ENCODE data around the gene DNAJB11. TPM values are rescaled to one million over a fixed set of nuclear protein-coding genes. Genes with fewer than 3 reads are reported as not detected.
A peak's percentile ranks its signal among the peaks of the same experiment; 100 is the strongest.

DNAJB11 gene
- total RNA-seq, 1 experiment from 2014 or later, result 87.9 TPM

DNA sequence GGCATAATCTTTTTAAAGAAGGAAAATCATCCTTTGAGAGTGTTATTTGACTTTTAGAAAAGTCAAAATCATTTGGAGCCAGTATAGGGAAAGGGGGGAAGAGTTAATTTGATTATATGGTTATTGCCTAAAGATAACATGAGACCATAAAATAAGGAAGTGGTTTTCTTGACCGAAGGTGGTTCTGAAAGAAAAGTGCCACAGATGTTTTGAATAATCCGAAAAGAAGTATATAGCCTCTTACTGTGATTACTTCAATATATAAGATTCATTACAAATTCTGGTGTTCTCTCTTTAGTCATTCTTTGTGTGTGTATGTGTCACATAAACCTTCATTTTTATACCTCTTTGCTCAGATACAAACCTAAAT lies 1.1 kb downstream of the DNAJB11 start:
- no peaks in the 10 kb centered on the region for H3K9me3 ChIP-seq (ENCODE audit: control insufficient read depth, insufficient read depth, low read depth, low read length)
- ChIA-PET CTCF (no interaction called here), POLR2A (no interaction called here)
- intact Hi-C loops (cut with micrococcal nuclease; ENCODE audit: unreplicated experiment), result no loop called here
- H3K4me1 ChIP-seq (ENCODE audit: control insufficient read depth, insufficient read depth, low read length), result peaks cover 15% of the 10 kb centered on the region
- in situ Hi-C loops (cut with HindIII; ENCODE audit: low pct_unique_long_range_greater_than_20kb, low sequenced_read_pairs), result no loop called here
- BruUV-seq (replicated peaks), result no TSS peak
- peak overlapping the region; percentile 81; the same call in 1 of the 2 replicates for H3K27ac ChIP-seq (ENCODE audit: low read length)
- ATAC-seq (no peak), DNase-seq (ENCODE audit: low read depth, low spot score) (no peak)
- peaks cover 50% of the 10 kb centered on the region for H3K36me3 ChIP-seq (ENCODE audit: control insufficient read depth, insufficient read depth, low read length)
- peak overlapping the region; percentile 87 to 94 for H3K4me3 ChIP-seq (ENCODE audit: low read depth in 2 of 2, low read length in 2 of 2)
- TF ChIP-seq TCF7L2 (IDR thresholded peaks at IDR 0.05; ENCODE audit: low read depth, low read length) (no peak), POLR2AphosphoS5 (IDR thresholded peaks at IDR 0.05; ENCODE audit: low read depth, low read length) (no peak), SIN3A (IDR thresholded peaks at IDR 0.05; ENCODE audit: borderline replicate concordance, insufficient read depth, low read depth, low read length) (no peak)
- TF ChIP-seq, protein P1, sequence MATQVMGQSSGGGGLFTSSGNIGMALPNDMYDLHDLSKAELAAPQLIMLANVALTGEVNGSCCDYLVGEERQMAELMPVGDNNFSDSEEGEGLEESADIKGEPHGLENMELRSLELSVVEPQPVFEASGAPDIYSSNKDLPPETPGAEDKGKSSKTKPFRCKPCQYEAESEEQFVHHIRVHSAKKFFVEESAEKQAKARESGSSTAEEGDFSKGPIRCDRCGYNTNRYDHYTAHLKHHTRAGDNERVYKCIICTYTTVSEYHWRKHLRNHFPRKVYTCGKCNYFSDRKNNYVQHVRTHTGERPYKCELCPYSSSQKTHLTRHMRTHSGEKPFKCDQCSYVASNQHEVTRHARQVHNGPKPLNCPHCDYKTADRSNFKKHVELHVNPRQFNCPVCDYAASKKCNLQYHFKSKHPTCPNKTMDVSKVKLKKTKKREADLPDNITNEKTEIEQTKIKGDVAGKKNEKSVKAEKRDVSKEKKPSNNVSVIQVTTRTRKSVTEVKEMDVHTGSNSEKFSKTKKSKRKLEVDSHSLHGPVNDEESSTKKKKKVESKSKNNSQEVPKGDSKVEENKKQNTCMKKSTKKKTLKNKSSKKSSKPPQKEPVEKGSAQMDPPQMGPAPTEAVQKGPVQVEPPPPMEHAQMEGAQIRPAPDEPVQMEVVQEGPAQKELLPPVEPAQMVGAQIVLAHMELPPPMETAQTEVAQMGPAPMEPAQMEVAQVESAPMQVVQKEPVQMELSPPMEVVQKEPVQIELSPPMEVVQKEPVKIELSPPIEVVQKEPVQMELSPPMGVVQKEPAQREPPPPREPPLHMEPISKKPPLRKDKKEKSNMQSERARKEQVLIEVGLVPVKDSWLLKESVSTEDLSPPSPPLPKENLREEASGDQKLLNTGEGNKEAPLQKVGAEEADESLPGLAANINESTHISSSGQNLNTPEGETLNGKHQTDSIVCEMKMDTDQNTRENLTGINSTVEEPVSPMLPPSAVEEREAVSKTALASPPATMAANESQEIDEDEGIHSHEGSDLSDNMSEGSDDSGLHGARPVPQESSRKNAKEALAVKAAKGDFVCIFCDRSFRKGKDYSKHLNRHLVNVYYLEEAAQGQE (IDR thresholded peaks at IDR 0.05; ENCODE audit: insufficient read depth in 1 of 2, low read depth in 2 of 2, low read length in 1 of 2), result no peak
- TF ChIP-seq, protein P2, sequence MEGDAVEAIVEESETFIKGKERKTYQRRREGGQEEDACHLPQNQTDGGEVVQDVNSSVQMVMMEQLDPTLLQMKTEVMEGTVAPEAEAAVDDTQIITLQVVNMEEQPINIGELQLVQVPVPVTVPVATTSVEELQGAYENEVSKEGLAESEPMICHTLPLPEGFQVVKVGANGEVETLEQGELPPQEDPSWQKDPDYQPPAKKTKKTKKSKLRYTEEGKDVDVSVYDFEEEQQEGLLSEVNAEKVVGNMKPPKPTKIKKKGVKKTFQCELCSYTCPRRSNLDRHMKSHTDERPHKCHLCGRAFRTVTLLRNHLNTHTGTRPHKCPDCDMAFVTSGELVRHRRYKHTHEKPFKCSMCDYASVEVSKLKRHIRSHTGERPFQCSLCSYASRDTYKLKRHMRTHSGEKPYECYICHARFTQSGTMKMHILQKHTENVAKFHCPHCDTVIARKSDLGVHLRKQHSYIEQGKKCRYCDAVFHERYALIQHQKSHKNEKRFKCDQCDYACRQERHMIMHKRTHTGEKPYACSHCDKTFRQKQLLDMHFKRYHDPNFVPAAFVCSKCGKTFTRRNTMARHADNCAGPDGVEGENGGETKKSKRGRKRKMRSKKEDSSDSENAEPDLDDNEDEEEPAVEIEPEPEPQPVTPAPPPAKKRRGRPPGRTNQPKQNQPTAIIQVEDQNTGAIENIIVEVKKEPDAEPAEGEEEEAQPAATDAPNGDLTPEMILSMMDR (IDR thresholded peaks at IDR 0.05), result no peak
- no peaks in the 10 kb centered on the region for H3K27me3 ChIP-seq (ENCODE audit: control insufficient read depth, insufficient read depth, low read length)

GRCh38 chr3:186577521-186577920 lies 7.0 kb downstream of the DNAJB11 start:
- intact Hi-C loops (cut with micrococcal nuclease; ENCODE audit: unreplicated experiment), result no loop called here
- H3K4me3 ChIP-seq (ENCODE audit: low read depth in 2 of 2, low read length in 2 of 2), result no peak overlapping the region
- H3K36me3 ChIP-seq (ENCODE audit: control insufficient read depth, insufficient read depth, low read length), result peaks cover 86% of the 10 kb centered on the region
- DNase-seq (ENCODE audit: low read depth, low spot score) (no peak), ATAC-seq (no peak)
- no peaks in the 10 kb centered on the region for H3K27me3 ChIP-seq (ENCODE audit: control insufficient read depth, insufficient read depth, low read length)
- H3K9me3 ChIP-seq (ENCODE audit: control insufficient read depth, insufficient read depth, low read depth, low read length), result no peaks in the 10 kb centered on the region
- POLR2A ChIA-PET, result interaction anchor here (0.7 kb wide), 2 partner anchors 14 to 206 kb away, joined by 7 to 8 read pairs; partner anchors contain the start of gene EIF4A2
- no peaks in the 10 kb centered on the region for H3K4me1 ChIP-seq (ENCODE audit: control insufficient read depth, insufficient read depth, low read length)
- no peak overlapping the region for H3K27ac ChIP-seq (ENCODE audit: low read length)
- CTCF ChIA-PET, result interaction anchor here (0.5 kb wide), 1 partner anchor 318 kb away, joined by 6 read pairs; no protein-coding TSS in a partner anchor
- TF ChIP-seq, protein P1 (IDR thresholded peaks at IDR 0.05; ENCODE audit: insufficient read depth in 1 of 2, low read depth in 2 of 2, low read length in 1 of 2), result no peak
- TF ChIP-seq TCF7L2 (IDR thresholded peaks at IDR 0.05; ENCODE audit: low read depth, low read length) (no peak), POLR2AphosphoS5 (IDR thresholded peaks at IDR 0.05; ENCODE audit: low read depth, low read length) (no peak), SIN3A (IDR thresholded peaks at IDR 0.05; ENCODE audit: borderline replicate concordance, insufficient read depth, low read depth, low read length) (no peak)
- TF ChIP-seq, protein P2 (IDR thresholded peaks at IDR 0.05), result no peak
- in situ Hi-C loops (cut with HindIII; ENCODE audit: low pct_unique_long_range_greater_than_20kb, low sequenced_read_pairs), result no loop called here
- BruUV-seq (replicated peaks), result no TSS peak
